Keratinocyte (primary cell): ENCODE results near the gene TMEM151B. TPM values are rescaled to one million over a fixed set of nuclear protein-coding genes. Genes with fewer than 3 reads are reported as not detected.

ENCODE experiments used
- DNase-seq: peaks from one replicate; pipeline ENCODE4 v3.0.0-alpha.2; 2011; ENCODE audit warnings: low read depth, missing footprints, low spot score
- FAIRE-seq: peaks from 2 replicates; lab custom pipeline; 2011; peaks lifted over from hg19 to GRCh38; lab: Jason Lieb, UNC
- H2AFZ ChIP-seq: 2 replicates; pipeline ENCODE4 v1.6.0; 2012; ENCODE audit warnings: low read length, control low read depth, inconsistent platforms; ENCODE audit not compliant: control insufficient read depth
- H3K27ac ChIP-seq: 2 replicates; pipeline ENCODE4 v1.5.1; 2011; ENCODE audit warnings: low read length; ENCODE audit not compliant: control insufficient read depth, insufficient read depth
- H3K27me3 ChIP-seq: 3 replicates; pipeline ENCODE4 v1.6.0; 2011; ENCODE audit warnings: low read length; ENCODE audit not compliant: control insufficient read depth, insufficient read depth; ENCODE audit errors: extremely low read depth
- H3K36me3 ChIP-seq, 2 experiments: 2 replicates in 1 of 2; 3 replicates in 1 of 2; pipeline ENCODE4 v1.5.1; 2011; ENCODE audit warnings: low read length in 2 of 2, mild to moderate bottlenecking in 1 of 2; ENCODE audit not compliant: control insufficient read depth in 2 of 2, insufficient read depth in 2 of 2; ENCODE audit errors: extremely low read depth in 1 of 2
- H3K4me1 ChIP-seq: 3 replicates; pipeline ENCODE4 v1.5.1; 2011; ENCODE audit warnings: low read length; ENCODE audit not compliant: control insufficient read depth, insufficient read depth; ENCODE audit errors: extremely low read depth
- H3K4me2 ChIP-seq: 3 replicates; pipeline ENCODE4 v1.6.0; 2011; ENCODE audit warnings: low read depth, low read length; ENCODE audit not compliant: control insufficient read depth, insufficient read depth; ENCODE audit errors: extremely low read depth
- H3K4me3 ChIP-seq, 3 experiments: fragments of 200-600 bp in 1 of 3; sonication (generic) in 1 of 3; 2 replicates in 2 of 3; 3 replicates in 1 of 3; pipeline ENCODE4 v1.5.1; 2011 to 2016; ENCODE audit warnings: low read length in 3 of 3, mild to moderate bottlenecking in 3 of 3, control low read depth in 2 of 3, inconsistent platforms in 1 of 3, low read depth in 1 of 3, mixed read lengths in 1 of 3, mixed run types in 1 of 3, moderate library complexity in 1 of 3; ENCODE audit not compliant: control insufficient read depth in 2 of 3, insufficient read depth in 2 of 3; ENCODE audit errors: extremely low read depth in 1 of 3
- H3K79me2 ChIP-seq: 2 replicates; pipeline ENCODE4 v1.6.0; 2012; ENCODE audit warnings: low read length; ENCODE audit not compliant: control insufficient read depth, insufficient read depth
- H3K9ac ChIP-seq: 3 replicates; pipeline ENCODE4 v1.6.0; 2011; ENCODE audit warnings: low read length; ENCODE audit not compliant: control insufficient read depth, insufficient read depth; ENCODE audit errors: extremely low read depth
- H3K9me1 ChIP-seq: 3 replicates; pipeline ENCODE4 v1.6.0; 2011; ENCODE audit warnings: low read length; ENCODE audit not compliant: control insufficient read depth, insufficient read depth; ENCODE audit errors: extremely low read depth
- H3K9me3 ChIP-seq: 2 replicates; pipeline ENCODE4 v1.5.1; 2012; ENCODE audit warnings: low read depth, low read length; ENCODE audit not compliant: control insufficient read depth
- H4K20me1 ChIP-seq: 3 replicates; pipeline ENCODE4 v1.6.0; 2011; ENCODE audit warnings: low read length; ENCODE audit not compliant: control insufficient read depth, insufficient read depth; ENCODE audit errors: extremely low read depth
- EZH2 ChIP-seq: IDR thresholded peaks from one replicate; pipeline ENCODE4 v1.6.1; 2012; ENCODE audit warnings: inconsistent platforms, mild to moderate bottlenecking, low read length, moderate library complexity
- dilution Hi-C: fragments of 300-500 bp; cut with MboI; formaldehyde crosslinking; loops from one replicate; pipeline ENCODE4 v1.7.0; 2020; ENCODE audit warnings: low sequenced_read_pairs; ENCODE audit not compliant: extremely low pct_ligation_motif_present
- polyA plus RNA-seq, 5 experiments: library from polyadenylated mRNA; depleted of rRNA in 3 of 5; stranded (reverse) in 3 of 5; stranded (forward) in 1 of 5; unstranded in 1 of 5; fragments of >200 nt; gene quantifications; 1 replicate in 1 of 5; 2 replicates in 3 of 5; 3 replicates in 1 of 5; pipeline versions ENCODE4 v1.2.1 to v1.2.3, GENCODE V29; 2011 to 2012; ENCODE audit warnings: missing spikeins in 2 of 5, low read depth in 1 of 5, low replicate concordance in 1 of 5
- TF ChIP-seq, protein P1 (sequence below), 3 experiments: IDR thresholded peaks in 1 of 3; conservative IDR thresholded peaks in 1 of 3; optimal IDR thresholded peaks in 1 of 3; 2 replicates in 2 of 3; 3 replicates in 1 of 3; pipeline versions ENCODE3 to v1.5.1; 2011; ENCODE audit warnings: low read length in 3 of 3, mild to moderate bottlenecking in 3 of 3, moderate library complexity in 2 of 3, control low read depth in 1 of 3, inconsistent platforms in 1 of 3; ENCODE audit not compliant: insufficient read depth in 2 of 3; ENCODE audit errors: extremely low read depth in 1 of 3

The TMEM151B gene
- polyA plus RNA-seq, 1 donor (not counting 4 experiments of a cell fraction or from before 2014, with no cell fraction given): not detected

GRCh38 chr6:44329858-44330257 is 59.6 kb downstream of the TMEM151B start:
- no peaks in the 10 kb centered on the region for H3K9me3 ChIP-seq
- TF ChIP-seq EZH2: no peak
- TF ChIP-seq, protein P1, sequence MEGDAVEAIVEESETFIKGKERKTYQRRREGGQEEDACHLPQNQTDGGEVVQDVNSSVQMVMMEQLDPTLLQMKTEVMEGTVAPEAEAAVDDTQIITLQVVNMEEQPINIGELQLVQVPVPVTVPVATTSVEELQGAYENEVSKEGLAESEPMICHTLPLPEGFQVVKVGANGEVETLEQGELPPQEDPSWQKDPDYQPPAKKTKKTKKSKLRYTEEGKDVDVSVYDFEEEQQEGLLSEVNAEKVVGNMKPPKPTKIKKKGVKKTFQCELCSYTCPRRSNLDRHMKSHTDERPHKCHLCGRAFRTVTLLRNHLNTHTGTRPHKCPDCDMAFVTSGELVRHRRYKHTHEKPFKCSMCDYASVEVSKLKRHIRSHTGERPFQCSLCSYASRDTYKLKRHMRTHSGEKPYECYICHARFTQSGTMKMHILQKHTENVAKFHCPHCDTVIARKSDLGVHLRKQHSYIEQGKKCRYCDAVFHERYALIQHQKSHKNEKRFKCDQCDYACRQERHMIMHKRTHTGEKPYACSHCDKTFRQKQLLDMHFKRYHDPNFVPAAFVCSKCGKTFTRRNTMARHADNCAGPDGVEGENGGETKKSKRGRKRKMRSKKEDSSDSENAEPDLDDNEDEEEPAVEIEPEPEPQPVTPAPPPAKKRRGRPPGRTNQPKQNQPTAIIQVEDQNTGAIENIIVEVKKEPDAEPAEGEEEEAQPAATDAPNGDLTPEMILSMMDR (optimal IDR thresholded peaks at IDR 0.05 in 1 of 3, IDR thresholded peaks at IDR 0.05 in 1 of 3, conservative IDR thresholded peaks at IDR 0.05 in 1 of 3; ENCODE audit: extremely low read depth in 1 of 3, insufficient read depth in 2 of 3, low read length in 3 of 3): no peak
- H3K9me1 ChIP-seq: no peaks in the 10 kb centered on the region
- no peak overlapping the region for H3K4me2 ChIP-seq
- no peaks in the 10 kb centered on the region for H4K20me1 ChIP-seq
- H3K9ac ChIP-seq: no peak overlapping the region
- dilution Hi-C loops: no loop called here
- no peak overlapping the region for H2AFZ ChIP-seq
- H3K79me2 ChIP-seq: no peaks in the 10 kb centered on the region
- peaks cover 8% of the 10 kb centered on the region for H3K27me3 ChIP-seq
- H3K27ac ChIP-seq: no peak overlapping the region
- H3K36me3 ChIP-seq: no peaks in the 10 kb centered on the region
- no peak overlapping the region for H3K4me3 ChIP-seq
- FAIRE-seq (no peak), DNase-seq (no peak)
- no peaks in the 10 kb centered on the region for H3K4me1 ChIP-seq

DNA sequence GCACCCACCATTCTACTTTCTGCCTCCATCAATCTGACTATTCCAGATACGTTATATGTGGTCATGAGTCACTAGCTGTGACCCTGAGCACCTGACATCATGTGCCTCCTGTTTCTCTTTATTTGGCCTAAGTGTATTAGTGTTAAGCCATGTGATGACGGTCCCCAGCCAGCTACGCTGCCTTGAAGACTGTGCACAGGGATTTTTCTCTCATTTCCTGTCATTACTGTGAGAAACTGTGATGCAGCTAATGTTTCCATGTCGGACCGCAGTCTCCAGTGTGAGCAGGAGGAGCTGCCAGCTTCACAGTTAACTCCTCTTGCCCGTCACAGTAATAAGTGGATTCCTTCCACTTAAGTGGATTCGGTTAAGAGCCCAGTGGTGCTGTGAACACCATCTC is 62.3 kb downstream of the TMEM151B start:
- Histone ChIP-seq H3K4me3 (no peak overlapping the region), H3K27me3 (peaks cover 13% of the 10 kb centered on the region), H3K4me2 (no peak overlapping the region), H3K79me2 (no peaks in the 10 kb centered on the region), H2AFZ (no peak overlapping the region), H3K4me1 (no peaks in the 10 kb centered on the region), H3K36me3 (no peaks in the 10 kb centered on the region), H3K9me3 (no peaks in the 10 kb centered on the region), H3K9ac (no peak overlapping the region), H3K9me1 (no peaks in the 10 kb centered on the region), H4K20me1 (no peaks in the 10 kb centered on the region), H3K27ac (no peak overlapping the region)
- no peak for FAIRE-seq
- TF ChIP-seq, protein P1 (optimal IDR thresholded peaks at IDR 0.05 in 1 of 3, IDR thresholded peaks at IDR 0.05 in 1 of 3, conservative IDR thresholded peaks at IDR 0.05 in 1 of 3; ENCODE audit: extremely low read depth in 1 of 3, insufficient read depth in 2 of 3, low read length in 3 of 3): no peak
- TF ChIP-seq EZH2: no peak
- dilution Hi-C loops: no loop called here
- no peak for DNase-seq
